ENCODE measurements around the gene ZNF556.

ZNF556 gene

DNA sequence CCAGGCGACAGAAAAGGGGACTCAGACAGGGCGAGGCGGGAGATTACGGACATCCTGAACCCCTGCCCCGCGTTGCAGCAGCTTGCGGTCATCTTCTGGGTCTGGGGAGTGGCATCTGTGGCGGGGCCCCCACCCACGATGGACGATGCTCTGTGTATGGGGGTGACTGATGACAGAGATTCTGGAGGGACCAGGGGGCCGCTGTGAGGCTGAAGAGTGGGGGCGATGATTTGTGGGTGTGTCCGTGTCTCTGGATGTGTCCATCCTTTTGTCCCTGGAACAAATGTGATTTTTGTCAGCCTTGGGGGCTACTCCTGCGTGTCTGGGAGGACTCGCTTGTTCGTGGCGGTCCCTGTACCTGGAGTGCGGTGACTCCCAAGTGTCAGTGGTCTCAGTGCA lies 59.9 kb downstream of the ZNF556 start:
- H3K9me3 ChIP-seq (ENCODE audit: insufficient read depth, low read length, severe bottlenecking) = no peaks in the 10 kb centered on the region
- H3K27ac ChIP-seq (ENCODE audit: low read length) = no peak overlapping the region
- H3K36me3 ChIP-seq (ENCODE audit: insufficient read depth, low read length) = peaks cover 8% of the 10 kb centered on the region
- H3K79me2 ChIP-seq (ENCODE audit: insufficient read depth, low read length) = no peaks in the 10 kb centered on the region
- no peak overlapping the region for H2AFZ ChIP-seq (ENCODE audit: low read depth, low read length)
- no peaks in the 10 kb centered on the region for H3K4me1 ChIP-seq (ENCODE audit: insufficient read depth, low read length)
- H4K20me1 ChIP-seq (ENCODE audit: insufficient read depth, low read length) = no peaks in the 10 kb centered on the region
- no peak overlapping the region for H3K4me3 ChIP-seq (ENCODE audit: low read depth in 1 of 2, low read length in 2 of 2)
- ATAC-seq (ENCODE audit: insufficient read depth, low read depth) = no peak
- DNase-seq = no peak
- no peaks in the 10 kb centered on the region for H3K27me3 ChIP-seq (ENCODE audit: insufficient read depth, low read length, poor library complexity)
- TF ChIP-seq, protein P1, sequence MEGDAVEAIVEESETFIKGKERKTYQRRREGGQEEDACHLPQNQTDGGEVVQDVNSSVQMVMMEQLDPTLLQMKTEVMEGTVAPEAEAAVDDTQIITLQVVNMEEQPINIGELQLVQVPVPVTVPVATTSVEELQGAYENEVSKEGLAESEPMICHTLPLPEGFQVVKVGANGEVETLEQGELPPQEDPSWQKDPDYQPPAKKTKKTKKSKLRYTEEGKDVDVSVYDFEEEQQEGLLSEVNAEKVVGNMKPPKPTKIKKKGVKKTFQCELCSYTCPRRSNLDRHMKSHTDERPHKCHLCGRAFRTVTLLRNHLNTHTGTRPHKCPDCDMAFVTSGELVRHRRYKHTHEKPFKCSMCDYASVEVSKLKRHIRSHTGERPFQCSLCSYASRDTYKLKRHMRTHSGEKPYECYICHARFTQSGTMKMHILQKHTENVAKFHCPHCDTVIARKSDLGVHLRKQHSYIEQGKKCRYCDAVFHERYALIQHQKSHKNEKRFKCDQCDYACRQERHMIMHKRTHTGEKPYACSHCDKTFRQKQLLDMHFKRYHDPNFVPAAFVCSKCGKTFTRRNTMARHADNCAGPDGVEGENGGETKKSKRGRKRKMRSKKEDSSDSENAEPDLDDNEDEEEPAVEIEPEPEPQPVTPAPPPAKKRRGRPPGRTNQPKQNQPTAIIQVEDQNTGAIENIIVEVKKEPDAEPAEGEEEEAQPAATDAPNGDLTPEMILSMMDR (IDR thresholded peaks at IDR 0.05; ENCODE audit: borderline replicate concordance, extremely low read depth, low read length, poor library complexity, severe bottlenecking) = no peak
- TF ChIP-seq EZH2 (IDR thresholded peaks at IDR 0.05; ENCODE audit: borderline replicate concordance, low read depth, low read length, severe bottlenecking) = no peak
- no peak overlapping the region for H3K4me2 ChIP-seq (ENCODE audit: insufficient read depth, low read length)
- no peak overlapping the region for H3K9ac ChIP-seq (ENCODE audit: low read depth, low read length)

Data from DND-41 (cell line).